Stomach (tissue), 9 donors: ENCODE results near the gene NAT9. TPM values are rescaled to one million over a fixed set of nuclear protein-coding genes. Genes with fewer than 3 reads are reported as not detected.

Experiments
- DNase-seq, 2 donors: peaks; one replicate each; pipeline versions ENCODE4 v3.0.0 to v3.0.0-alpha.2; 2013 to 2019
- H3K27ac ChIP-seq, 5 donors: fragments of 200-600 bp in 4 of 5; sonication (generic) in 4 of 5; one replicate each; pipeline ENCODE4 v1.5.1; 2013 to 2019; ENCODE audit warnings: mild to moderate bottlenecking in 1 of 5, moderate library complexity in 1 of 5
- H3K27me3 ChIP-seq, 3 donors: fragments of 200-600 bp; sonication (generic); one replicate each; pipeline ENCODE4 v1.5.1; 2017 to 2019; ENCODE audit warnings: mixed run types in 1 of 3
- H3K36me3 ChIP-seq, 4 donors: fragments of 200-600 bp; sonication (generic); 1 replicate in 3 of 4; 2 replicates in 1 of 4; pipeline ENCODE4 v1.5.1; 2016 to 2019
- H3K4me1 ChIP-seq, 4 donors: fragments of 200-600 bp; sonication (generic); one replicate each; pipeline ENCODE4 v1.5.1; 2016 to 2019
- H3K4me3 ChIP-seq, 4 donors: fragments of 200-600 bp; sonication (generic) in 3 of 4; one replicate each; pipeline ENCODE4 v1.5.1; 2016 to 2019; ENCODE audit warnings: mild to moderate bottlenecking in 1 of 4
- H3K9me3 ChIP-seq, 4 donors: fragments of 200-600 bp; sonication (generic); one replicate each; pipeline ENCODE4 v1.5.1; 2016 to 2019
- CTCF ChIP-seq, 7 experiments: fragments of 450-650 bp in 4 of 7; fragments of 200-600 bp in 3 of 7; sonication (generic) in 3 of 7; IDR thresholded peaks; one replicate each; pipeline ENCODE4 v1.5.1; 2016 to 2019; ENCODE audit warnings: antibody characterized with exemption in 7 of 7, control low read depth in 2 of 7, mild to moderate bottlenecking in 1 of 7
- EP300 ChIP-seq: sonication (generic); formaldehyde crosslinking; IDR thresholded peaks from one replicate; pipeline ENCODE4 v1.6.1; 2017; ENCODE audit warnings: antibody characterized with exemption
- POLR2A ChIP-seq, 4 donors: fragments of 450-650 bp; IDR thresholded peaks; one replicate each; pipeline ENCODE4 v1.6.1; 2016; ENCODE audit warnings: antibody characterized with exemption in 4 of 4, control low read depth in 2 of 4, mild to moderate bottlenecking in 1 of 4, moderate library complexity in 1 of 4
- POLR2AphosphoS5 ChIP-seq, 3 donors: sonication (generic); formaldehyde crosslinking; IDR thresholded peaks; one replicate each; pipeline ENCODE4 v1.6.1; 2016; ENCODE audit warnings: antibody characterized with exemption in 3 of 3
- whole genome bisulfite sequencing, 5 donors: extraction: QIAGEN DNeasy Blood & Tissue Kit in 3 of 5; methylation state at CpG; one replicate each; pipeline versions ENCODE4 v1.1.5 to v1.1.7; 2013 to 2018; 5-methylcytosine and 5-hydroxymethylcytosine counted together
- intact Hi-C: fragments of 100-400 bp; cut with DNase I; formaldehyde crosslinking; loops from one replicate; pipeline ENCODE4 v1.15.1; 2023; ENCODE audit warnings: low total_unique reads
- polyA plus RNA-seq, 3 donors: library from polyadenylated mRNA; stranded (reverse); fragments of 200-250 nt; gene quantifications; one replicate each; pipeline ENCODE4 v1.2.3, GENCODE V29; 2013
- total RNA-seq, 5 donors: library from RNA; depleted of rRNA; stranded (reverse); fragments of >200 nt; gene quantifications; one replicate each; pipeline versions ENCODE4 v1.1.0 to v1.2.3, GENCODE V29; 2014 to 2016
- donor health status: healthy with polysubstance abuse.
- donor health status: Bipolar disorder and iron deficiency.
- donor health status: healthy.

Gene NAT9
- total and polyA plus RNA-seq, 8 donors, result 14.5 to 33.5 (median 21.9) TPM

GRCh38 chr17:74822335-74822938, 46.3 kb upstream of the NAT9 start:
- no peak for DNase-seq
- intact Hi-C loops, result no loop called here
- Histone ChIP-seq H3K27me3 (no peaks in the 10 kb centered on the region), H3K4me1 (peaks cover 0 to 15% (median 0%) of the 10 kb centered on the region in 4 donors), H3K27ac (peak overlapping the region in 1 of 5 donors; percentile 39), H3K4me3 (no peak overlapping the region), H3K9me3 (no peaks in the 10 kb centered on the region), H3K36me3 (peaks cover 0 to 81% (median 60%) of the 10 kb centered on the region in 4 donors)
- TF ChIP-seq CTCF (IDR thresholded peaks at IDR 0.05) (no peak), POLR2A (IDR thresholded peaks at IDR 0.05) (no peak)
- 71 to 83% (median 75%) methylated on average over 14 to 15 of the region's 15 CpGs for WGBS, 5 donors

GRCh38 chr17:74821655-74822334, 45.6 kb upstream of the NAT9 start:
- TF ChIP-seq EP300 (no peak), POLR2AphosphoS5 (IDR thresholded peaks at IDR 0.05) (no peak), CTCF (IDR thresholded peaks at IDR 0.05) (no peak), POLR2A (IDR thresholded peaks at IDR 0.05) (no peak)
- intact Hi-C loops, result no loop called here
- Histone ChIP-seq H3K9me3 (no peaks in the 10 kb centered on the region), H3K36me3 (peaks cover 0 to 88% (median 67%) of the 10 kb centered on the region in 4 donors), H3K4me3 (no peak overlapping the region), H3K4me1 (peaks cover 0 to 15% (median 0%) of the 10 kb centered on the region in 4 donors), H3K27me3 (no peaks in the 10 kb centered on the region), H3K27ac (peak overlapping the region in 1 of 5 donors; percentile 39)
- 78 to 86% (median 81%) methylated on average over 13 of the region's 13 CpGs for WGBS, 5 donors
- DNase-seq, result no peak

- no peaks in the 10 kb centered on the region for H3K9me3 ChIP-seq
- no peak for TF ChIP-seq EP300
- TF ChIP-seq POLR2A (IDR thresholded peaks at IDR 0.05), result no peak
- no peak for TF ChIP-seq CTCF (IDR thresholded peaks at IDR 0.05)
- no peak for TF ChIP-seq POLR2AphosphoS5 (IDR thresholded peaks at IDR 0.05)
- peaks cover 0 to 15% (median 0%) of the 10 kb centered on the region in 4 donors for H3K4me1 ChIP-seq
- 95 to 97% (median 95%) methylated on average over 11 to 16 of the region's 16 CpGs for WGBS, 5 donors
- H3K4me3 ChIP-seq, result no peak overlapping the region
- no peak for DNase-seq
- no peak overlapping the region for H3K27ac ChIP-seq
- H3K36me3 ChIP-seq, result peaks cover 0 to 71% (median 56%) of the 10 kb centered on the region in 4 donors
- intact Hi-C loops, result no loop called here
- H3K27me3 ChIP-seq, result no peaks in the 10 kb centered on the region
These were observed 43.8 kb upstream of the NAT9 start for GRCh38 chr17:74819801-74820436.

GRCh38 chr17:74818291-74818938, 42.3 kb upstream of the NAT9 start:
- peaks cover 0 to 57% (median 49%) of the 10 kb centered on the region in 4 donors for H3K36me3 ChIP-seq
- peaks cover 0 to 15% (median 0%) of the 10 kb centered on the region in 4 donors for H3K4me1 ChIP-seq
- TF ChIP-seq POLR2A (IDR thresholded peaks at IDR 0.05) (no peak), CTCF (IDR thresholded peaks at IDR 0.05) (no peak), EP300 (no peak), POLR2AphosphoS5 (IDR thresholded peaks at IDR 0.05) (no peak)
- WGBS, 5 donors, result 94 to 96% (median 95%) methylated on average over 16 of the region's 16 CpGs
- H3K27ac ChIP-seq, result no peak overlapping the region
- no peak for DNase-seq
- no peaks in the 10 kb centered on the region for H3K27me3 ChIP-seq
- intact Hi-C loops, result no loop called here
- no peaks in the 10 kb centered on the region for H3K9me3 ChIP-seq
- no peak overlapping the region for H3K4me3 ChIP-seq
